Prostate gland (tissue), 2 donors: ENCODE results near the gene SECTM1. TPM values are rescaled to one million over a fixed set of nuclear protein-coding genes. Genes with fewer than 3 reads are reported as not detected.

Experiments
- DNase-seq: peaks from one replicate; pipeline ENCODE4 v3.0.0-alpha.2; 2019; ENCODE audit warnings: low spot score
- H3K27ac ChIP-seq, 2 donors: fragments of 200-600 bp; sonication (generic); 2 replicates each; pipeline ENCODE4 v1.5.1; 2017 to 2019
- H3K27me3 ChIP-seq: fragments of 200-600 bp; sonication (generic); replicated peaks from 2 replicates; pipeline ENCODE4 v1.5.1; 2019; ENCODE audit not compliant: insufficient read depth
- H3K36me3 ChIP-seq, 2 donors: fragments of 200-600 bp; sonication (generic); 1 replicate in 1 of 2; 2 replicates in 1 of 2; pipeline versions ENCODE4 v1.5.1 to v1.8.1; 2017 to 2019
- H3K4me1 ChIP-seq: fragments of 200-600 bp; sonication (generic); replicated peaks from 2 replicates; pipeline ENCODE4 v1.5.1; 2019
- H3K4me3 ChIP-seq, 2 donors: fragments of 200-600 bp; sonication (generic); 2 replicates each; pipeline ENCODE4 v1.5.1; 2017 to 2019
- H3K9me3 ChIP-seq: fragments of 200-600 bp; sonication (generic); 2 replicates; pipeline ENCODE4 v1.5.1; 2017
- CTCF ChIP-seq, 4 experiments: fragments of 200-600 bp in 2 of 4; fragments of 450-650 bp in 2 of 4; sonication (generic) in 2 of 4; IDR thresholded peaks; 1 replicate in 3 of 4; 2 replicates in 1 of 4; pipeline ENCODE4 v1.5.1; 2016 to 2019; ENCODE audit warnings: antibody characterized with exemption in 4 of 4, mild to moderate bottlenecking in 2 of 4, moderate library complexity in 2 of 4
- POLR2A ChIP-seq: fragments of 450-650 bp; IDR thresholded peaks from one replicate; pipeline ENCODE4 v1.6.1; 2016; ENCODE audit warnings: antibody characterized with exemption, mild to moderate bottlenecking
- POLR2AphosphoS5 ChIP-seq: sonication (generic); formaldehyde crosslinking; IDR thresholded peaks from one replicate; pipeline ENCODE4 v1.6.1; 2017; ENCODE audit warnings: antibody characterized with exemption
- WGBS: methylation state at CpG from one replicate; pipeline ENCODE4 v1.1.5; 2018; 5-methylcytosine and 5-hydroxymethylcytosine counted together
- intact Hi-C: fragments of 100-400 bp; cut with DNase I; formaldehyde crosslinking; loops from one replicate; pipeline ENCODE4 v1.14.2; 2022
- total RNA-seq, 2 donors: library from RNA; depleted of rRNA; stranded (reverse); fragments of >200 nt; gene quantifications; one replicate each; pipeline ENCODE4 v1.1.0, GENCODE V29; 2016

Gene SECTM1
- total RNA-seq, 2 donors from 2014 or later: 9.0 to 12.5 TPM

DNA sequence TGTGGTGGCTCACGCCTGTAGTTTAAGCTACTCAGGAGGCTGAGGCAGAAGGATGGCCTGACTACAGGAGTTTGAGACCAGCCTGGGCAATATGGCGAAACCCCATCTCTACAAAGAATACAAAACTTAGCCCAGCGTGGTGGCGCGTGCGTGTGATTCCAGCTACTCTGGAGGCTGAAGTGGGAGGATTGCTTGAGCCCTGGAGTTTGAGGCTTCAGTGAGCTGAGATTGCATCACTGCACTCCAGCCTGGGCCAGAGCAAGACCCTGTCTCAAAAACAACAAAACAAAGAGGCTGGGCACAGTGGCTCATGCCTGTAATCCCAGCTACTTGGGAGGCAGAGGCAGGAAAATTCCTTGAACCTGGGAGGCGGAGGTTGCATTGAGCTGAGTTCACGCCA lies 53.0 kb downstream of the SECTM1 start:
- TF ChIP-seq CTCF (IDR thresholded peaks at IDR 0.05) (no peak), POLR2A (no peak), POLR2AphosphoS5 (no peak)
- H3K27ac ChIP-seq: no peak overlapping the region
- peaks cover 3% of the 10 kb centered on the region for H3K4me1 ChIP-seq
- H3K4me3 ChIP-seq: no peak overlapping the region
- no peaks in the 10 kb centered on the region for H3K9me3 ChIP-seq
- DNase-seq: no peak
- 98% methylated on average over 8 of the region's 8 CpGs for WGBS
- H3K27me3 ChIP-seq: no peaks in the 10 kb centered on the region
- intact Hi-C loops: no loop called here
- no peaks in the 10 kb centered on the region for H3K36me3 ChIP-seq

DNA sequence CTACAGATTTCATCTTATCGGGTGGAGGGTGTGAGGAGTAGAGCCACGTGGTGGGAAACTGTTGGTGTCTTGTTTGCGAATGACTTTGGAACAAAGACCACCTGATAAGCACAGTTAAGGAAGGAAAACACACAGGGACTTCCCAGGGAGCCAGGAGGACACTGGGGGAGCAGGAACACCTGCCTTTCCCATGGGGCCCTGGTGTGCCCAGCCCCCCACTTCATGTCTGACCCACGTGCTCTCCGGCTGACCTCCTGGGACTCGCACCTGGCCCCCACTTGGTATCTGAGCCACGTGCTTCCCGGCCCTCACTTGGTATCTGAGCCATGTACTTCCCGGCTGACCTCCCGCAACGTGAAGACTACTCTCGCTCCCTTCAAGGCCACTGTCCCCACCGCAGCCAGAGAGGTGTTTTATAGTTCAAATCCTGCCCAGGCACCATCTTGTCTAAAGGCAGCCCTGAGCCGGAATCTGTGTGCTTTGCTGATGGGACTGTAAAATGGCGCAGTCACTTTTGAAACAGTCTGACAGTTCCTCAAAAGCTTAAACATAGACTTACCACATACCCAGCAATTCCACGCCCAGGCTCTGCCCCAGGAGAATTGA lies 54.7 kb downstream of the SECTM1 start:
- Histone ChIP-seq H3K27me3 (no peaks in the 10 kb centered on the region), H3K36me3 (no peaks in the 10 kb centered on the region), H3K9me3 (no peaks in the 10 kb centered on the region), H3K4me1 (peaks cover 8% of the 10 kb centered on the region), H3K27ac (no peak overlapping the region), H3K4me3 (no peak overlapping the region)
- DNase-seq: no peak
- no peak for TF ChIP-seq CTCF (IDR thresholded peaks at IDR 0.05)
- TF ChIP-seq POLR2A: no peak
- TF ChIP-seq POLR2AphosphoS5: no peak
- 82% methylated on average over 16 of the region's 16 CpGs for WGBS
- intact Hi-C loops: no loop called here

GRCh38 chr17:82278308-82278707 lies 55.3 kb downstream of the SECTM1 start:
- no peak overlapping the region for H3K27ac ChIP-seq
- no peak overlapping the region for H3K4me3 ChIP-seq
- no peaks in the 10 kb centered on the region for H3K36me3 ChIP-seq
- no peaks in the 10 kb centered on the region for H3K9me3 ChIP-seq
- WGBS: 84% methylated on average over 9 of the region's 9 CpGs
- peaks cover 8% of the 10 kb centered on the region for H3K4me1 ChIP-seq
- no peak for TF ChIP-seq CTCF (IDR thresholded peaks at IDR 0.05)
- TF ChIP-seq POLR2A: no peak
- no peak for TF ChIP-seq POLR2AphosphoS5
- DNase-seq: no peak
- no peaks in the 10 kb centered on the region for H3K27me3 ChIP-seq
- intact Hi-C loops: no loop called here

DNA sequence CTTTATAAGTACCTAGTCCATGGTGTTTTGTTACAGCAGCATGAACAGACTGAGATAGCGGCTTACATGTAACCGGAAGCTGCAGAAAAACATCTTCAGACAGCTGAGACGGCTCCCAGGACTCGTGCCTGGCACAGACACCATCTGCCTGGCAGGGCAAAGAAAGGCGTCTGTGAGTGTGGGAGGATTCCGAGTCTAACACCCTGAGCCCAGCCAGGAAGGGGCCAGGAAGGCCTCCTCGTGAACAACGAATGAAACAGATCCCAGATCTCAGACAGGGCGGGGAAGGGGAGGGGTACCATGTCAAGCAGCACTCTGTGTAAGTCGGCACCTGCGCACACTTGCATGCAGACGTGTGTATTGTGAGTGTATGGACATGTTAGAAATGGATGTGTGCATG lies 55.7 kb downstream of the SECTM1 start:
- 67% methylated on average over 12 of the region's 12 CpGs for WGBS
- H3K4me1 ChIP-seq: peaks cover 4% of the 10 kb centered on the region
- no peak for DNase-seq
- no peak overlapping the region for H3K4me3 ChIP-seq
- no peak for TF ChIP-seq POLR2A
- TF ChIP-seq CTCF (IDR thresholded peaks at IDR 0.05): no peak
- no peak for TF ChIP-seq POLR2AphosphoS5
- no peaks in the 10 kb centered on the region for H3K9me3 ChIP-seq
- no peaks in the 10 kb centered on the region for H3K27me3 ChIP-seq
- intact Hi-C loops: no loop called here
- H3K36me3 ChIP-seq: no peaks in the 10 kb centered on the region
- no peak overlapping the region for H3K27ac ChIP-seq

GRCh38 chr17:82276938-82277337 lies 56.6 kb downstream of the SECTM1 start:
- no peaks in the 10 kb centered on the region for H3K36me3 ChIP-seq
- no peak for DNase-seq
- no peak for TF ChIP-seq POLR2AphosphoS5
- TF ChIP-seq POLR2A: no peak
- TF ChIP-seq CTCF (IDR thresholded peaks at IDR 0.05): no peak
- H3K4me3 ChIP-seq: no peak overlapping the region
- H3K4me1 ChIP-seq: peaks cover 7% of the 10 kb centered on the region
- no peaks in the 10 kb centered on the region for H3K9me3 ChIP-seq
- no peak overlapping the region for H3K27ac ChIP-seq
- intact Hi-C loops: no loop called here
- H3K27me3 ChIP-seq: no peaks in the 10 kb centered on the region
- 65% methylated on average over 5 of the region's 5 CpGs for WGBS
